Transverse colon (tissue), 4 donors: ENCODE measurements around the gene PARP12.

ENCODE experiments used
- EP300 ChIP-seq: sonication (generic); formaldehyde crosslinking; IDR thresholded peaks from one replicate; pipeline ENCODE4 v1.6.1; 2017; ENCODE audit warnings: antibody characterized with exemption, low read depth
- POLR2A ChIP-seq: fragments of 450-650 bp; IDR thresholded peaks from one replicate; pipeline ENCODE4 v1.6.1; 2016; ENCODE audit warnings: antibody characterized with exemption, mild to moderate bottlenecking, moderate library complexity
- POLR2AphosphoS5 ChIP-seq, 3 donors: sonication (generic); formaldehyde crosslinking; IDR thresholded peaks; one replicate each; pipeline ENCODE4 v1.6.1; 2016; ENCODE audit warnings: antibody characterized with exemption in 3 of 3
- TF ChIP-seq, protein P1 (sequence below), 5 experiments: fragments of 200-600 bp in 3 of 5; fragments of 450-650 bp in 2 of 5; sonication (generic) in 3 of 5; IDR thresholded peaks; 1 replicate in 2 of 5; 2 replicates in 3 of 5; pipeline ENCODE4 v1.5.1; 2016 to 2017; ENCODE audit warnings: antibody characterized with exemption in 5 of 5, inconsistent platforms in 3 of 5, mild to moderate bottlenecking in 2 of 5, moderate library complexity in 1 of 5

DNA sequence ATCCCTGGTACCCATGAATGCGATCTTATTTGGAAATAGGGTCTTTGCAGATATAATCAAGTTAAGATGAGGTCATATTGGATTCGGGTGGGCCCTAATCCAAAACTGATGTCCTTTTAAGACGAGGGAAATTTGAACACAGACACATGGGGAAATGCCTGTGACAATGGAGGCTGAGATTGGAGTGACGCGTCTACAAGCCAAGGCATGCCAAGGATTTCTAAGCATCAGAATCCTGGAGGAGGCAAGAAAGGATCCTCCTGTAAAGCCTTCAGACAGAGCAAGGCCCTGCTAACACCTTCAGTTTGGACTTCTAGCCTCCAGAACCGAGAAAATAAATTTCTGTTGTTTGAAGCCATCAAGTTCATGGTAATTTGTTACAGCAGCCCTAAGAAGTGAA lies 18.5 kb downstream of the PARP12 start:
- TF ChIP-seq, protein P1, sequence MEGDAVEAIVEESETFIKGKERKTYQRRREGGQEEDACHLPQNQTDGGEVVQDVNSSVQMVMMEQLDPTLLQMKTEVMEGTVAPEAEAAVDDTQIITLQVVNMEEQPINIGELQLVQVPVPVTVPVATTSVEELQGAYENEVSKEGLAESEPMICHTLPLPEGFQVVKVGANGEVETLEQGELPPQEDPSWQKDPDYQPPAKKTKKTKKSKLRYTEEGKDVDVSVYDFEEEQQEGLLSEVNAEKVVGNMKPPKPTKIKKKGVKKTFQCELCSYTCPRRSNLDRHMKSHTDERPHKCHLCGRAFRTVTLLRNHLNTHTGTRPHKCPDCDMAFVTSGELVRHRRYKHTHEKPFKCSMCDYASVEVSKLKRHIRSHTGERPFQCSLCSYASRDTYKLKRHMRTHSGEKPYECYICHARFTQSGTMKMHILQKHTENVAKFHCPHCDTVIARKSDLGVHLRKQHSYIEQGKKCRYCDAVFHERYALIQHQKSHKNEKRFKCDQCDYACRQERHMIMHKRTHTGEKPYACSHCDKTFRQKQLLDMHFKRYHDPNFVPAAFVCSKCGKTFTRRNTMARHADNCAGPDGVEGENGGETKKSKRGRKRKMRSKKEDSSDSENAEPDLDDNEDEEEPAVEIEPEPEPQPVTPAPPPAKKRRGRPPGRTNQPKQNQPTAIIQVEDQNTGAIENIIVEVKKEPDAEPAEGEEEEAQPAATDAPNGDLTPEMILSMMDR (IDR thresholded peaks at IDR 0.05): no peak
- TF ChIP-seq EP300 (no peak), POLR2A (no peak), POLR2AphosphoS5 (IDR thresholded peaks at IDR 0.05) (no peak)
